SHP77 treated with DMSO at 0.1 percent for 48 hours (cell line): Measurements from ENCODE around the gene NLRC5.
"Not testable (repeated sequence)": the region's sequence is repeated elsewhere in the genome, so short reads cannot be mapped to it uniquely, and the experiment has no call there.

Source experiments
- DNase-seq: peaks from one replicate; lab custom pipeline; 2025; lab: John Stamatoyannopoulos, UW

The NLRC5 gene

GRCh38 chr16:57098188-57098841 is 109.0 kb downstream of the NLRC5 start:
- DNase-seq, result no peak

DNA sequence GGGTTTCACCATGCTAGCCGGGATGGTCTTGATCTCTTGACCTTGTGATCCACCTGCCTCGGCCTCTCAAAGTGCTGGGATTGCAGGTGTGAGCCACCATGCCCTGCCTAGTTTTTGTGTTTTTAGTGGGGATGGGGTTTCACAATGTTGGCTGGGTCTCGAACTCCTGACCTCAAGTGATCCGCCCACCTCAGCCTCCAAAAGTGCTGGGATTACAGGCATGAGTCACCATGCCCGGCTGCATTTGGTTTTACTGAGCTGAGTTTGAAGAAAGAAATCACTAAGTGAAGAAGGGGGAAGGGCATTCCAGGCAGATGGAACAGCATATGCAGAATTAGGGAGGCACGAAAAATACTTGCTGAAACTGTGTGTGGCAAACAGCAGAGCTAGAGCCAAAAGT is 110.6 kb downstream of the NLRC5 start:
- DNase-seq, result not testable (repeated sequence)

- no peak for DNase-seq
These were observed 111.1 kb downstream of the NLRC5 start for GRCh38 chr16:57100445-57100844.

DNA sequence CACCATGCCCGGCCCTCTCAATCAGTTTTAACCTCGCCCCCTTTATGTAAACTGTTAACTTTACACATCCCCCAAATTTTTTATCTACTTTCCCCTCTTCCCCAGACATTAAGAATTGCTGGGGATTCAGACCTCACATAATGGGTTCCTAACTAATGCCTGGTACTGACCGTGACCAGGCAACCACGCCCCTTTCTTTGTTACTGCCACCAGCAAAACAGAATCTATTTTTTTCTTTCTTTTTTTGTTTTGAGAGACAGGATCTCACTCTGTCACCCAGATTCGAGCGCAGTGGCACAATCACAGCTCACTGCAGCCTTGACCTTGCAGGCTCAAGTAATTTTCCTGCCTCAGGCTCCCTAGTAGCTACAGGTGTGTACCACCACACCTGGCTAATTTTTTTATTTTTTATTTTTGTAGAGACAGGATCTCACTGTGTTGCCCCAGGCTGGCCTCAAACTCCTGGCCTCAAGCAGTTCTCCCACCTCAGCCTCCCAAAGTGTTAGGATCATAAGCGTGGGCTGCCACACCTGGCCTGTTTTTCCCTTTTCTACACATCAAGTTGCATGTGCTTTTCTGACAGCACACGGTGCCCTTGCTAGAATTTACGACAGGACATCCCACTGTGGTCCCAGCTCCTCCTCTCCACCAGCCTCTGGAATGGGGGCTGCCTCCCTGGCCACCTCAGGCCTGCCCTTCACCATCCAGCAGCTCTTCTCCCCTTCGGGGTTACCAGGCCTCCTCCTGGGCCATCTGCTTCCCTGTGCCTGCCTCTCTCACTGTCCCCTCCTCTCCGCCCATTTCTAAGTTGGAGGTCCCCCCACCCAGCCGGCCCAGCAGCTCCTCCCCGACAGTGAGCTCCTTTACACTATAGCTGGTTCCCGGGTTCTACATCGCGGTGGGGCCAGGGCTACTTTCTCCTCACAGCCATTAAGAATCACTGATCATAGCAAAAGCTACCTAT is 113.8 kb downstream of the NLRC5 start:
- no peak for DNase-seq

DNA sequence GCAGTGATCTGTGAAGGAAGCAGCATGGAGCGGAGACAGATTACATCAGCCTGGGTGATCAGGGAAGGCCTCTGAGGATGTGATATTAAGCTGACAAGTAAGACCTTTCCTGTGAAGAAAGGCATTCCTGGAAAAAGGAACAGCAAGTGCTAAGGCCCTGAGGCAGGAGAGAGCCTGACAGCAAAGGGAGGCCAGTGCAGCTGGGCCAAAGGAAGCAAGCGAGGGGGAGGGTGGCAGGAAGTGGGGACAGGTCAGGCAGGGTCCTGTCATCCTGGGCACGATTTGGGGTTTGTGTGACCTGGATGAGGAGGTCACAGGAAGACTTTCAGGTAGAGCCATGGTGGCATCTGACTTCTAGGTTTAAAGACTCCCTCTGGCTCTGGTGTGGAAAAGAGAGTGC is 115.3 kb downstream of the NLRC5 start:
- no peak for DNase-seq

- no peak for DNase-seq
These were observed 115.8 kb downstream of the NLRC5 start for GRCh38 chr16:57105184-57105583.

GRCh38 chr16:57106767-57107166 is 117.4 kb downstream of the NLRC5 start:
- DNase-seq, result no peak

DNA sequence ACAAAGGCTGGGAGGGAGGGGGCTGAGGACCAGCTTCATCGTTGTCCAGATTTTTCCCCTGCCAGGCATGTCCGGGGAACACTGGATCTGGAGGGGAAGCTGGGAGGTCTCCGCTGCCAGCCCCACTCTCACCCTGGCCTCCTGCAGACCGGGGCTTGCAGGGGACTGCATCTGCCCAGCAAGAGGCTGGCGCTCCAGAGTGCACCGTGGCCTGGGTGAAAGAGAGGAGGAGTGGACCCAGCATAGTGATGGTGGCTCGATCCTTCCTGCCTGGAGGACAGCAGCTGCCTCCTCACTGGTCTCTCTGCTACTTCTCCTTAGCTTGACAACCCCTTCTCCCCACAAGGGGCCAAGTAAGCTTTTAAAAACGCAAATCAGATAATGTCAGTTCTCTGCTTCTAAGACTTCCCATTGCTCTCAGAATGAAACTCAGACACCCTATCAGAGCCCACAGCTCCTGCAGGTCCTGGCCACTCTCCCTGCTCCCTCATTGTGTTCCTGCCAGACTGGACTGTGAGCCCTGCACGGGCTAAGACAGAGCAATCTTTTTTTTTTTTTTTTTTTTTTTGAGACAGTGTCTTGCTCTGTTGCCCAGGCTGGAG is 118.1 kb downstream of the NLRC5 start:
- no peak for DNase-seq

- no peak for DNase-seq
These were observed 119.1 kb downstream of the NLRC5 start for GRCh38 chr16:57108432-57108831.

DNA sequence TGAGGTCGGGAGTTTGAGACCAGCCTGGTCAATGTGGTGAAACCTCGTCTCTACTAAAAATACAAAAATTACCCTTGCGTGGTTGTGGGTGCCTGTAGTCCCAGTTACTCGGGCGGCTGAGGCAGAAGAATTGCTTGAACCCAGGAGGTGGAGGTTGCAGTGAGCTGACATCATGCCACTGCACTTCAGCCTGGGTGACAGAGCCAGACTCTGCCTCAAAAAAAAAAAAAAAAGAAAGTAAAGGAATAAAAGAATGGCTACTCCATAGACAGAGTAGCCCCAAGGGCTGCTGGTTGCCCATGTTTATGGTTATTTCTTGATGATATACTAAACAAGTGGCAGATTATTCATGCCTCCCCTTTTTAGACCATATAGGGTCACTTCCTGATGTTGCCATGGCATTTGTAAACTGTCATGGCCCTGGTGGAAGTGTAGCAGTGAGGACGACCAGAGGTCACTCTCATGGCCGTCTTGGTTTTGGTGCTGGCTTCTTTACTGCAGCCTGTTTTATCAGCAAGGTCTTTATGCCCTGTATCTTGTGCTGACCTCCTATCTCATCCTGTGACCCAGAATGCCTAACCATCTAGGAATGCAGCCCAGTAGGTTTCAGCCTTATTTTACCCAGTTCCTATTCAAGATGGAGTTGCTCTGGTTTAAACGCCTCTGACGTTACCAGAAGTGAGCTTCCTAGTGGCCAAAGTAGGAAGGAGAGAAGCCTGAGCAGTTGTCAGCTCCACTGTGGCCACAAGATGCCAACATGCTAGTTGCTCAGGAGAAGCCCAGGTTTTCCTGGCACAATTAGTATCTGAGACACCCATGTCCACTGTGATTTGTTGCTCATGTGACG is 120.1 kb downstream of the NLRC5 start:
- DNase-seq, result not testable (repeated sequence)

- no peak for DNase-seq
These were observed 121.6 kb downstream of the NLRC5 start for GRCh38 chr16:57110937-57111336.

DNA sequence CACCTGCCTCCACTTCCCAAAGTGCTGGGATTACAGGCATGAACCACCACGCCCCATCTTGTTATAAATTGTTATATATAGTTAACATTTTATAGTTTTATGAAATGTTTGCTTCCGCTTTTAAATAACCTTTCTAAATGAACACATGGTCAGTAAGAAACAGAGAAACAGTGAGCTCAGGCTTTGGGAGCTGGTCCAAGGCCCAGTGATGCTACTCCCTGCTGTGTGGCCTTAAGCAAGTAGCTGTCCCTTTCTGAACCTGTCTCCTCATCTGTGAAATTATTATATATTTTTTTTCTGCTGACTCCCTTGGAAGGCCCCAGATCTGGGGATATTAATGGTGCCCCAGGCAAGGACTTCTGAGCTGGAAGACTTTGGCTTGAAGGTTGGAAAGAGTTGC is 122.1 kb downstream of the NLRC5 start:
- no peak for DNase-seq

GRCh38 chr16:57112403-57113041 is 123.2 kb downstream of the NLRC5 start:
- no peak for DNase-seq

GRCh38 chr16:57113042-57113453 is 123.7 kb downstream of the NLRC5 start:
- DNase-seq, result no peak

DNA sequence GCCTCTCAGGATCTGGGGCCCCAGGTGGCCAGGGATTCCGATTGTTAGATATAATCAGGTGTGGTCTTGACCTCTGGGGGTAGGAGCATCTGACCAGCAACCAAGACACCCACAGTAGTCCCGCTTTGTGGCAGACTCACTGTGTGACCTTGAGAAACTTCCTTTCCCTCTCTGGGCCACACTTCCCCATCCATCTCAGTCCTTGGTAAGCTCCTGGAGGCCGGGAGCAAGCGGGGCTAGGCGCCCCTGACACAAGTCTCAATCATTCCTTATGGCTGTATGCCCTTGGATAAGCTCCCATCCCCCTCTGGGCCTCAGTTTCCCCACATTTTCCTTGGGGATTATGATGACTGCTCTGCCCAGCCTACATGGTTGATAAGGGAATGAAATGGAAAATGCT is 124.3 kb downstream of the NLRC5 start:
- no peak for DNase-seq

DNA sequence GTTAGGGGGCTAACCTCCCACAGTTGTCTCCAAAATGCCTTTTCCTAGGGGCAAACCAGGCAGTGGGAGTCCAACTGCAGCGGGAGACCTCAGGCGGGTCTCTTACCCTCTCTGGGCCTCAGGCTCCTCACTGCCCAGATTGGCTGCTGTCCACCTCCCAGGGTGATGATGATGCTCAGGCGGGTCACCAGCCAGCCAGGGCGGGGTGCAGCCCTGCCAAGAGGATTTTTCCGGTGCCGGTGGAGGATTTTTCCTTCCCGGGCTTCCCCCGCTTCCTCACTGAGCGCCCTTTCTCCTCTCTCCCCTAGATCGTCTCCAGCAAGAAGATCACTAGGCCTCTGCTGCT is 125.8 kb downstream of the NLRC5 start:
- DNase-seq, result no peak

DNA sequence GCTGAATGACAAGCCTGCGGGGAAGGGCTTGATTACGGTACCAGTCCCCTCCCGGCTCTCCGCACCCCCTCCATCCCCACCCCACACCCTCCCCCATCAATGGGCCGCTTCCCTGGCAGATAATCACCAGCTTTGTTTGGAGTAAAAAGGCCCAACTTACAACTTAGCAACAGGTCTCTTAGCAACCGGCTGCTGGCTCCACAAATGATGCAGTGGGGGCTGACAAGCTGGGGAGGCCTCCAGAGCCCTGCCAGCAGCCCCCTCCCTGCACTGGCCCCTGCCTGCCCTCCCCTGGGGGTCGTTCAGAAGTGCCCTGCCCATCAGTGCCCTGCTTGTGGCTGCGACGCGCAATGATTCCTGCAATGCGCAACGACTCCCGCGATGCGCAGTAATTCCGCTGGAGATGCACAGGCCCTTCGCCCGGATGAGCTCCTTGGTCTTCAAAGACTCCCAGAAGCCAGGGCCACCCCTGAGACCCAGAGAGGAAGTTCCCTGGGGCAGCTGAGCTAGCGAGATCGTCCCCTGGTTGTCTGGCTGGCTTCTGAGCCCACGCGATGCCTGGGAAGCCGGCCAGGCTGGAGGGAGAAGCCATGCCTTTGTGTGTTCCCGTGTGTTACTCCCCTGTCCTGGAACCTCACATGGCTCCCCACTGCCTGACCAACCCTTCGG is 126.3 kb downstream of the NLRC5 start:
- DNase-seq, result no peak

GRCh38 chr16:57118461-57119084 is 129.2 kb downstream of the NLRC5 start:
- no peak for DNase-seq

GRCh38 chr16:57123216-57123973 is 134.0 kb downstream of the NLRC5 start:
- no peak for DNase-seq
